GM08714 (cell line): Measurements from ENCODE around the gene UNC13B.
"Not testable (repeated sequence)": the region's sequence is repeated elsewhere in the genome, so short reads cannot be mapped to it uniquely, and the experiment has no call there.

Source experiments
- H3K4me3 ChIP-seq: fragments of 200-500 bp; sonication (Bioruptor generic); 2 replicates; pipeline ENCODE4 v1.5.1; 2014; ENCODE audit warnings: mild to moderate bottlenecking, low read length, inconsistent platforms
- ZNF274 ChIP-seq: IDR thresholded peaks from 2 replicates; pipeline ENCODE4 v1.6.1; 2012; ENCODE audit warnings: mild to moderate bottlenecking, low read depth, low read length

Gene UNC13B

DNA sequence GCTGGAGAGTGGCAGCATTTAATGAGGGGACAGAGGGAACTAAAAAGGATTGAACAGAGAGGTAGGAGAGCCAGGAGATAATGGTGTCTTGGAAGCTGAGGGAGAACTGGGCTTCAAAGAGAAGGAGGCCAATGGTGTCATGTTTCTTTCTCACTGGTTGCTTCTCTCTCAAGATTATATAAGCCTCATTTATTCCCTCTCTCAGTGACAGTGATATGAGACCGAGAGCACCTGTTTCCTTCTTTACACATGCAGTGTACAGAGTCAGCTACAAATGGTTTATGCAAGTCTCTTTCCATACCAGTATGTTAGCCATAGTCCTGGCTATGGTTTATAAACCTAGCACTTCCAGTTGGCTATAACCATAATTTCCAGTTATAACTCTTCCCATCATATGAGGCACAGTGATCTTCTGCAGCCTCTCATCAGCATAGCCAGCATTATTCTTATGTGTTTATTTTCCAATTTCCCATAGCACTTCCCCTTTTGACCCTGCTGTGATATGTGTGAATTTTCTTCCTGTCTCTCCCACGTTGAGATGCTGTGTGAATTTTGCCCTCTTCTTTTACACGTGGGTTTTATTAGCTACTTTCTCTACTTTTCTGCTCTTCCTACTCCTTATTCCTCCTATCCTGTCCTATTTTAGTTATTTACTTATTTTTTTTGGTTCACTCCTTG lies 71.2 kb downstream of the UNC13B start:
- H3K4me3 ChIP-seq, result no peak overlapping the region
- no peak for TF ChIP-seq ZNF274

DNA sequence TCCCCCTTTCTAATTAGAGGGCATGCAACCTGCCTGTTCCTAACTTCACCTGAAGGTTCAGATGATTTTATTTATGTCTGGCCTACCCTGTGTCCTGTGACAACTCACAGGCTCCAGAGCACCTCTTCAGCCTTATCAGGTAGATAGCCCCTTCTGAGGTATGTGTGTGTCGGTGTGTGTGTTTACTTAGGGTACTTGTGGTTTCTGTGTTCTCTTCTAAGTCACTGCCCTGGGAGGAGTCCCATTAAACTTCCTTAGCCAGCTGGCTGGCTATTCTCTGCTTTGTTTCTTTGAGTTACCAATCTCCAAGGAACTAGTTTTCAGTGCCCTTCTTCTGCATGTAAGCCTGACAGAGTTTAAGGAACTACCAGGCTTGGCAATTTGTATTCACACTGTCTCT lies 74.9 kb downstream of the UNC13B start:
- no peak for TF ChIP-seq ZNF274
- no peak overlapping the region for H3K4me3 ChIP-seq

DNA sequence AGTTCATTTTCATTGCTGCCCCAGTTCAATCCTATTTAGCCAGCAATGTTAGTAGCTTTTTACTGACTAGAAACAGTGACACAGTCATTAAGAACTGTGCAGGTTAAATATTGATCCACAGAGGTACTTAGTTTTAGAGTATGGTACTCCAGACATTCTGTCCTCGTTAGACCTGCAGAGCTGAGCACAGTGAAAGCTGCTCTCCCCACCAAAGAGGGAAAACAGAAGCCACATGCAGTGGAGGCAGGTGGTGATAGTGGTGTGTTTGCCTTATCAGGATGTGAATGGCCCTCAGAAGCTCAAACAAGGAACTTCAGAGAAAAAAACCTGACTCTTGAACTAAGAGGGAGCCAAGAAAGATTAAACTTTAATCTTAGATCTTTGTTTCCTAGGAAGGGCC lies 75.5 kb downstream of the UNC13B start:
- no peak overlapping the region for H3K4me3 ChIP-seq
- TF ChIP-seq ZNF274, result no peak

DNA sequence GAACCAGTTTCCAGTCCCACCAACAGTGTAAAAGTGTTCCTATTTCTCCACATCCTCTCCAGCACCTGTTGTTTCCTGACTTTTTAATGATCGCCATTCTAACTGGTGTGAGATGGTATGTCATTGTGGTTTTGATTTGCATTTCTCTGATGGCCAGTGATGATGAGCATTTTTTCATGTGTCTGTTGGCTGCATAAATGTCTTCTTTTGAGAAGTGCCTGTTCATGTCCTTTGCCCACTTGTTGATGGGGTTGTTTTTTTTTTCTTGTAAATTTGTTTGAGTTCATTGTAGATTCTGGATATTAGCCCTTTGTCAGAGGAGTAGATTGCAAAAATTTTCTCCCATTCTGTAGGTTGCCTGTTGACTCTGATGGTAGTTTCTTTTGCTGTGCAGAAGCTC lies 84.1 kb downstream of the UNC13B start:
- H3K4me3 ChIP-seq, result not testable (repeated sequence)

DNA sequence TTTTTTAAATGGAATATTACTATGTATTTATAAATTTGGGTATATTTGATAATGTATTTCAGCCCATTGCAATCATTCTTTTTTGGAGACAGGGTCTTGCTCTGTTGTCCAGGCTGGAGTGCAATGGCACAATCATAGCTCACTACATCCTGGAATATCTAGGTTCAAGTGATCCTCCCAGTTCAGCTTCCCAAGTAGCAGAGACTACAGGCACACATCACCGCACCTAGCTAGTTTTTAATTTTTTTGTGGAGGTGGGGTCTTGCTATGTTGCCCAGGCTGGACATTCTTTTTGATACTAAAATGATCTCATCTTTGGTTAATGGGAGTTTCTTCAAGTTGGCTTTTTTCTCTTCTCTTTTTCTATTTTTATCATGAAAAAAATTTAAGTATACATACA lies 91.3 kb downstream of the UNC13B start:
- TF ChIP-seq ZNF274, result no peak
- no peak overlapping the region for H3K4me3 ChIP-seq

DNA sequence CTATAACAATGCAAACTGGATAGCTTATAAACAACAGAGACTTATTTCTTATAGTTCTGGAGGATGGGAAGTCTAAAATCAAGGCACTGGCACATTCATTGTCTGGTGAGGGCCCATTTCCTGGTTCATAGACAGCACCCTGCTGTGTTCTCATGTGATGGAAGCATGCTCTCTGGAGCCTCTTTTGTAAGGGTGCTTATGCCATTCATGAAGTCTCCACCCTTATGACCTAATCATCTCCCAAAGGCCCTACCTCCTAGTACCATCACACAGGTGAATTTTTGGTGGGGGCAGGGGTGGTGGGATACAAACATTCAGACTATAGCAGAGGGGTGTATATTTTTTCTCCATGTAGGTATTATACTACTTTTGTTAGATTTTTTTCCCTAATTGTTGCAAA lies 92.4 kb downstream of the UNC13B start:
- no peak overlapping the region for H3K4me3 ChIP-seq
- TF ChIP-seq ZNF274, result no peak

DNA sequence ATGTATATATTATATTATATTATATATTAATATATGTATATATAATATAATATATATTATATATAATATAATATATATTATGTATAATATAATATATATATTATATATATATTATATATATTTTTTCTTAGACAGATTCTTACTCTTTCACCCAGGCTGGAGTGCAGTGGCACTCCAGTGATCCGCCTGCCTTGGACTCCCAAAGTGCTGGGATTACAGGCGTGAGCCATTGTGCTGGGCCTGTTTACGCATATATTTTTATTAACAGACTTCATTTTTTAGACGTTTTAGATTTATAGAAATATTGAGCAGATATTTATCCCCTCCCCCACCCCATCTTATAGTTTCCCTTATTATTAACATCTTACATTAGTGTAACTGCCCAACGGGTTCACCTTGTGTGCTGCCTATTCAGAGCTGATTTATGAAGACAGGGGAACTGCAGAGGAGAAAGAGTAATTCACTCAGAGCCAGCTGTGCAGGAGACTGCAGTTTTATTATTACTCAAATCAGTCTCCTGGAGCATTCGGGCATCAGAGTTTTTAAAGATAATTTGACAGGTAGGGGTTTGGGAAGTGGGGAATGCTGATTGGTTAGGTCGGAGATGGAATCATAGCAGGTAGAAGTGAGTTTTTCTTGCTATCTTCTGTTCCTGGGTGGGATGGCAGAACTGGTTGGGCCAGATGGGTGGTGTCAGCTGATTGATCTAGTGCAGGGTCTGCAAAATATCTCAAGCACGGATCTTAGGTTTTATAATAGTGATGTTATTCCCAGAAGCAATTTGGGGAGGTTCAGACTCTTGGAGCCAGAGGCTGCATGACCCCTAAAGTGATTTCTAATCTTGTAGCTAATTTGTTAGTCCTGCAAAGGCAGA lies 93.4 kb downstream of the UNC13B start:
- TF ChIP-seq ZNF274, result no peak
- no peak overlapping the region for H3K4me3 ChIP-seq

DNA sequence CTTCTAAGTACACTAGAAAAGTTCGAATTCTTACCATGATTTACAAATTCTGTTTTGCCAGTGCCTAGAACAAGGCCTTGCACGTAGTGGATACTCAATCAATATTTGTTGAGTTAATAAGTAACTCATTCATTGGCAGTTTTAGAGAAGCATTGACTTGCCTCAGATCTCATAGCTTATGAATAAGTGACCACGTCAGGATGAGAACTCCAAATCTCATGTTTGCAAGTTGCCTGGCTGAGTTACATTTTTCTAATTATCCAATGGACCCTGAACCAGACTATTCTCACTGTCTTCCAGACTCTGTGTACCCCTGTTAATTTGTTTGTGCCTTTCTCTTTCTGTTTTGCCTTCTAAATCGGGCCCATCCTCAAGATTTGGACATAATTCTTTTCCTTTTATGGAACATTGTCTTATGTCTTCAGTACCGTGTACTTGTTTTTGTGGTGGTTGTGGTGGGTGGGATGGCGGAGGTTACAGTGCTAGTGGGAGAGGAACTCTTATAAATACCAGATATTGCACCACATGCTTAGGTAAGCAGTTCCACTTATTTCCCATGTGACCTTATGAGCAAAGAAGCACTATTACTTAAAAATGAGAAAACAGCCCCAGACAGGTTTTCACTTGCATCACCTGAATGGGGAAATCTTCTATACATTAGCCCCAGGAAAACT lies 96.3 kb downstream of the UNC13B start:
- no peak for TF ChIP-seq ZNF274
- H3K4me3 ChIP-seq, result no peak overlapping the region

DNA sequence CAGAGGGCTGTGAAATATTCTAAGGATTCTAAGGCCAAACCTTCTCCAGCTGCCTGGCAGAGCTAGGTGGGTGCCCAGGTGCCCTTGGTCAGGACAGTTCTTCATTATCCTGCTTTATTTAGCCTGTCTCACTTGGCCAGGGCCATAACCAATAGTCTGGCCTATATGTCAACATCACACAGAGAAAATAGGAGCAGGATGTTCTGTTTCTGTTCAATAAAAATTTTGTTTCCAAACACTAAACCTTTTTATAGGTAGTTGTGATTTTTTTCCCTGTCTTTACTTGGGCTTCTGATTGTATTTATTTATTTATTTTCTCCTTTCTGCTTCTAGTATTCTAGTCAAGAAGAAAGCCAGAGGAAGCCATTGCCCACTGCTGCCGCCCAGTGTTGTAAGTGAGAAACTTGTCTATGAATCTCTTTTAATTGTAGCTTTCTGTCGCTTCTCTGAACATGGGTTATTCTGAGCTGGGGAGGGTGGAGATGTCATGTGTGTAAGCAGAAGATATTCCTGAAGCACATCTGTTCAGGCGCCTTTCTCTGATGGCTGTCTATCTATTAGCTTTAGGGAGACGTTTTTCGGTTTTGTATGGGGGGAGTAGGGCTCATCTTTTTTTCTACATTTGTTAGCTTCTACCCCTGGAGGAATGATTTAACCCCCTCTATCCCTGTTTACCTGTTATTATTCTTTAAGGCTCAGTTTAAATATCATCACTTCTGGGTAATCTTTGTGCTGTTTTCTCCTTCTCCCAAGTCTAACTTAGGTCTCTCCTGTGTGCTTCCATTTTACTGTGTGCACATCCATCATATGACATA lies 97.1 kb downstream of the UNC13B start:
- no peak overlapping the region for H3K4me3 ChIP-seq
- TF ChIP-seq ZNF274, result no peak

DNA sequence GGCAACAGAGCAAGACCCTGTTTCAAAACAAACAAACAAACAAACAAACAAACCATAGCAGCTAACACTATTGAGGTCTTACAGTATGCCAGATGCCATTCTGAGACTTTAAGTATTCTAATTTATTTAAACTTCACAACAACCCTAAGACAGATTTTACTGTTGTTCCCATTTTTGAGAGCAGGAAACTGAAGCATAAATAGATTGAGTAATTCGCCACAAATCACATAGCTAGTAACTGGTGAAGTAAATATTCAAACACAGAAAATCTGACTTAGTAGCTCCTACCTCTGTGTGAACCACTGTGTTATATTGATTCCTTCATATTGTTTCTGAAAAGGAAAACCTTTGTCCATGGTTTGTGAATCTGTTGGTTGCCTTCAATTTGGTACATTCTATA lies 98.4 kb downstream of the UNC13B start:
- TF ChIP-seq ZNF274, result no peak
- H3K4me3 ChIP-seq, result no peak overlapping the region

DNA sequence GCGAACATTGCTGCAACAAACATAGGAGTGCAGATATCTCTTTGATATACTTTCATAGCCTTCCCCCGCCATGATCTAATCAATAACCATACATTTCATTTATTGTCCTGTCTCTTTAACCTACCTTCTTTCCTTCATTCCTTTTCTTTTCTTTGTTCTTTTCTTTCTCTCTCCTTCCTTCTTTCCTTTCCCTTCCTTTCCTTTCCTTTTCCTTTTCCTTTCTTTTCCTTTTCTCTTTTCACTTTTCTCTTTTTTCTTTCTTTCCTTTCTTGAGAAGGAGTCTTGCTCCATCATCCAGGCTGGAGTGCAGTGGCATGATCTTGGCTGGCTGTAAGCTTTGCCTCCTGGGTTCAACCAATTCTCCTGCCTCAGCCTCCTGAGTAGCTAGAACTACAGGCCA lies 100.3 kb downstream of the UNC13B start:
- TF ChIP-seq ZNF274, result no peak
- no peak overlapping the region for H3K4me3 ChIP-seq

DNA sequence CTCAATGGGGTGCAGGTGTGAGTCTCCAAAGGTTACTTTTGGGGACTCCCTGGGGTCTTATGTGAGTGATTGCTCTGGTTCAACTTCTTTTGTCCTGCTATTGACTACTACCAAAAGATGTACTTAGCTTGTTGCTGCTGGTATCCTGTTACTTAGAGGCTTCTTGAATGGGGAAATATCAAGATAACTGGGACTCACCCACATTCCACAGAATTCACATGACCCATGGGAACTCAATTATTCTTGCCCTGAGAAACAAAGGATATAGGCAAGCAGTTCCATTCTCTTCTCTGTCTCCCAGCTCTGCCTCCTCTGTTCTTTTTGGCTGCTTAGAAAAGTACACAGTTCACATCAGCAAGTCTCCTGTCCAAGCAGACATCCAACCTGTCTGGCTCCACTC lies 105.9 kb downstream of the UNC13B start:
- H3K4me3 ChIP-seq, result no peak overlapping the region
- TF ChIP-seq ZNF274, result no peak

DNA sequence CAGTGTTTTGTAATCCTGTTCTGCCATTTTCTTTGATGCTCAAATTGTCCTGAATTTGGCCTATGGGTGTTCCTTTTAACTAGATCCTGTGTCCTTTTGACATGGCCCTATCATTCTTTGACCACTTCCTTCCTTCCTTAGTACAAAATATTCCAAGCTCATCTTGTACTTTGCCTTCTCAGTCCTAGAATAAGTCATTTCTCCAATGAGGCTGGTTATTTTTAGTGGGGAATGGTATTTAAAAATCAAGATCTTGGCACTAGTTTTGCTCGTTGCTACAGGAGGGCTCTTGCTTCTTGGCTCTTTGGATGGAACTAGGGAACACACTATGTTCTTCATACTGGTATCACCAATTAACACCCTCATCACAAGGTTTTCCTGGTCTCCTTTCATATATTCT lies 108.1 kb downstream of the UNC13B start:
- no peak overlapping the region for H3K4me3 ChIP-seq
- no peak for TF ChIP-seq ZNF274

DNA sequence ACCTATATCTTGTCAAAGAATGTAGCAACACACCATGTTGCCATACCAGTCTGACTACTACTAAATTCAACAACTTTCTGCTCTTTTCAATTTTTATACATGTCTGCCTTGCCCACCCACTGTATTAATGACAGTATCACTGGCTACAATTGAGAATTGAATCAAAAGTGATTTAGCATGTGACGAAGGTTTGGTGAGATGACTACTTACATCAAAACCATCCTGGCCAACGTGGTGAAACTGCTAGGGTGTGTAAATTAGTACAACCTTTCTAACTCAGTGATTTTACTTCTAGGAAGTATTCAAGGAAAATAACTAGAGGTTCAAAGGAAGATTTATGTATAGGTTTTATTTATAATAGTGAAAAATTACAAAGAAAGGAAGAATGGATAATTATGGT lies 109.8 kb downstream of the UNC13B start:
- H3K4me3 ChIP-seq, result no peak overlapping the region
- TF ChIP-seq ZNF274, result no peak
